Dermis microvascular lymphatic vessel endothelial cell (primary cell): Measurements from ENCODE around the gene CTNS. TPM values are rescaled to one million over a fixed set of nuclear protein-coding genes. Genes with fewer than 3 reads are reported as not detected.

Experiments used
- DNase-seq, 2 donors: peaks; one replicate each; pipeline versions ENCODE4 v3.0.0 to v3.0.0-alpha.2; 2010; ENCODE audit warnings: low read depth in 2 of 2
- total RNA-seq: library from RNA; depleted of rRNA; stranded (reverse); fragments of >200 nt; gene quantifications from 2 replicates; pipeline ENCODE4 v1.2.1, GENCODE V29; 2014

CTNS gene
- total RNA-seq, 1 donor from 2014 or later: 15.3 TPM

DNA sequence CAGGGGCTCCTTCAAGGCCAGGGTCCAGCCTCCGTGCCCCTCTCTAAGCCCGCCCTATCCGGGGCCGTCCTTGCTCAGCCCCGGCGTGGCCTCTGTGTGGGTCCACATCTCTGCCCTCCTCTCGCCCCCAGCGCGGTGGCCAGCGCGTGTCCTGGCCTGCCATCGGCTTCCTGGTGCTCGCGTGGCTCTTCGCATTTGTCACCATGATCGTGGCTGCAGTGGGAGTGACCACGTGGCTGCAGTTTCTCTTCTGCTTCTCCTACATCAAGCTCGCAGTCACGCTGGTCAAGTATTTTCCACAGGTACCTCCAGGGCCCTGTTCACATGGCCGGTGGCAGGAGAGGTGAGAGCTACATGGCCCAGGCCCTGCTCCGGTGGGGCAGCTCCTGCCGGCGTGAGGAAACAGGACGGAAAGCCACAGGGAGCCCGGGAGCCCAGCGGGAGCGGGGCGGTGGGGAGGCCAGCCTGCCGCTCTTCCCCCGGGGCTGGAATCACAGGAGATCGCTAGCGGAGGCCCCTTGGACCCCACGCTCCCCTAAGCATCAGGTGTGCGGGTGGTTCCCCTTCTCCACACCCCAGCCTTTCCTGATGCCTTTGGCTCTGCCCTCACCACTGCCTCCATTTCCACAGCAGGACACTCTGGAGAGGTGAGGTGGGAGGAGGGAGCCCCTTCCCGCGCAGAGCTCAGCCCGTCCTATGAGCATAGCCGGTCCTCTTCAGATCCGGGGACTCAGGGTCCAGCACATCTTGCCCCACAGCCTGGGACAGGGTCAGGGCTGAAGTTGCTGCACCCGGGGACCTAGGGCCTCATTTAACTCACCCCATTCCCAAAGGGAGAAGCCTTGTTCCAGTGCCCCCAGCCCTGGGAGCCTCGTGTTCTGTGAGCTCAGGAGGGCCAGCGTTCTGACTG lies 21.6 kb downstream of the CTNS start:
- DNase-seq: no peak

DNA sequence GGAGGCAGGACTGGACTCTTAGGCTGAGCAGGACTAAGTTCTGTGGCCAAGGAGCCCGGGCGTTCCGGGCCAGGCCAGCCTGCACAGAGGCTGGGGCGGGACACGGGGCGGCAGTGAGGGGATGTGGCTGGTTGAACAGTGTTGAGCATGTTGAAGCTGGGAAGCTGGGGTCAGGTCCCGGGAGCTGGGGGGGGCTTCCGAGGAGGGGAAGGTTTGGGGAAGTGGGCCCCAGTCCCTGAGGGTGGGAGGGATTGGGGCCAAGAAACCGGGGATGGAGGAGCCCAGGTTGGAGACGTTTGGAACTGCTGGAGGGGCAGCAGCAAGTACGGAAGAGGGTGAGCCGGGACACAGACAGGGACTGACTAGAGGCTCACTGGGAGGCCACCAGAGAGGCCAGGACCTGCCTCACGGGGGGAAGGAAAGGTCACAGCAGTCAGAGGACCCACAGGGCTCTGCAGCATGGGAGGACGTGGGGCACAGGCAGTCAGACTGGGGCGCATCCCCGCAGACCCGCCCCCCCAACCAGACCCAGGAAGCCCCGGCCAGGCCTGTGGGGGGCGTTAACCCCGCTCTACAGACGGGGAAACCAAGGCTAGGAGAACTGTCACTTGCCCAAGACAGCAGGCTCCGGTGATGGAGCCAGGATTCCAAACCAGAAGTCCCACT lies 22.4 kb downstream of the CTNS start:
- DNase-seq: no peak

DNA sequence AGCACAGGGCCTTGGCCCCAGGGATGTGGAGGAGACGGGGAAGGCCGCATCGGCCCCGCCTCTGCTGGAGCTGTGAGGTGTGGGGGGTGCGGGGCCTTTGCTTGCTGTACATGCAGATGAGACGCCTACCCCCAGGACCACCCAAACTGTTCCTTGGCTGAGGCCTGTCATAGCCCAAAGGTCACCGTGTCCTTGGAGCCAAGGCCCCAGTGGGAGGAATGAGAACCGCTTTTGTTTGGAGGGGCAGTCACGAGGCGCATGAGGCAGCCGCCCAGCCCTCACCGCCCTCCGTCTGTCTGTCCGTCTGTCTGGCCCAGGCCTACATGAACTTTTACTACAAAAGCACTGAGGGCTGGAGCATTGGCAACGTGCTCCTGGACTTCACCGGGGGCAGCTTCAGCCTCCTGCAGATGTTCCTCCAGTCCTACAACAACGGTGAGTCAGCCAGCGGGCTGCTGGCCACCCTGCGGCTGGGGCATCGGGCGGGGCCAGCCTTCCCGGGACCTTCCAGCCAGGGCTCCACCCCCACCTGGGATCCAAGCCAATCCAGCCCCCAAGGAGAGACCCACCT lies 23.1 kb downstream of the CTNS start:
- DNase-seq: peak in 1 of 2 donors; percentile 74

DNA sequence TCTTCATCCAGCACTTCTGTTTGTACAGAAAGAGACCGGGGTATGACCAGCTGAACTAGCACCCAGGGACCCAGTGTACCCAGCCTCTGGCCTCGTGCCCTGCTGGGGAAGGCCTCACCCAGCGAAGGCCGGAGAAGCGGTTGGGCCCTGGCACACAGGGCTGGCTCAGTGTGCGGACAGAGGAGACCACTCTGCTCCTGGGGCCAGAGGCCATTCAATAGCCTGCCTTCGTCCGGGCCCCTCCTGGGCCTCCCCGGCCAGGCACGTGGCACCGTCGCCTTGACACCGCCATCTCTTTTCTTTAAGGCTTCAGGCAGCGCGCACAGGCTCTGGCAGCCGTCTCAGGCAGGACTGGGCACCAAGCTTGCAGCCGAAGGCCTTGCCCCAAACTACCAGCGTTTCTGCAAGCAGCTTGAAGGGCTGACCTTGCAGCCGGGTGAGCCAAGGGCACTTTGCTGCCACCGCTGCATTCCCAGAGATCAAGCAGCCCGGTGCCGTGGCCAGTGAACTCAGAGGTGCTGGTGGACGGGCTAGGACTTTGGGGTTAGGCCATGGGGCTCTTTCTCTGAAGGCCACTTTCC lies 23.8 kb downstream of the CTNS start:
- DNase-seq: no peak

DNA sequence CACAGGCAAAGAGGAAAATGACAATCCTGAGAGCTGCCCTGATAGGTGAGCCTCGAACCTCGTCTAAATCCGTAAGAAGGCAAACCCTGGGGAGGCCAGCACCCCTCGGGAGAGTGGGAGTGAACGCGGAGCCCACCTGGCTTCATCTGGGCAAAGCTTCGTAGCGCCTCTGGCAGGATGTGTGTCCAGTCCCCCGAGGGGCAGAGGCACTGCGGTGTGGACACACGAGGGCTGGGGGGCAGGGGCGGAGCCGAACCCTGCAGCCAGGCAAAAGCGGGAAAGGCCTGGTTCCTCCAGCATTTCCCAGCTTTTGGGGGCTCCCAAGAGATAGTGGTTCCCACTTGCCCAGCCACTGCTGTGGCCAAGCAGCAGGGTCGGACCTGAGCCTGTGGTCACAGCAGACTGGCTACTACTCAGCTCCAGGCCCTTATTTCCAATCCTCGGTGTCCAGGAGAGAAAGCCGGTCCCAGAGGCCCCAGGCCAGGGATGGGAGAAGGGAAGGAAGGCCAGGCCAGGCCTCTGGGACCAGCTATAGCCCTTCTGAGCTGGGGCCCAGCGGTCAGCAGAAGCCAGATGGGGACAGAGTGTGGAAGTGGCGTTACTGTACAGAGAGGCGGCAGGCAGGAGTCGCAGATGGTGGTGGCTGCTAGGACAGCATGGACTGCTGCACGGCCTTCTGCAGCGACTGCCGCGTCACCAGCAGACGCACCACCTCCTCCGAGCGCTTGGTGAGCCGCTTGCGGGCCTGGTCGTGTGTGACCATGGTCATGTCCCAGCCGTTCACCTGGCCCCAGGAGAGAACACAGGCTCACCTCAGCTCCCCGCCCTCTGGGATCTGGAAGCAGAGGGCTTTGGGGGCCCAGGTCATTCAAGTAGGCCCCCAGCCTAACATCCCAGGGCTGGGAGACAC lies 26.8 kb downstream of the CTNS start:
- no peak for DNase-seq

DNA sequence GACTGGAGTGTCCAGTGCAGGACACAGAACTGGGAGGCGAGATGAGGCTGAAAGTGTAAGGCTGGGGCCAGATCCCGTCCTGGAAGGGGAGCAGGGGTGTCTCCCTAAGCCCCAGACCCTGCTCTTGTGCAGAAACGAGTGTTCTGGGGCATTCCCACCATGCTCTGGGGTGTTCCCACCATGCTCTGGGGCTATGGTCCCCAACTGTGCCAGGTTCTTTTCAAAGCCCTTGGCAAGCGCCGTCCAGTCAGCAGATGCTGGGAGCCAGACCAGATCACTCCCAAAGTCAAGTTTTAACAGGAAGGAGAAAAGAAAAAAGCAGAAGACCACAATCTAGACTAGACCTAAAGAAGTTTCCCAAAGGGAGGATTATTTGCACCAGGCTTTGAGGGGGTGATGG lies 29.3 kb downstream of the CTNS start:
- DNase-seq: no peak

DNA sequence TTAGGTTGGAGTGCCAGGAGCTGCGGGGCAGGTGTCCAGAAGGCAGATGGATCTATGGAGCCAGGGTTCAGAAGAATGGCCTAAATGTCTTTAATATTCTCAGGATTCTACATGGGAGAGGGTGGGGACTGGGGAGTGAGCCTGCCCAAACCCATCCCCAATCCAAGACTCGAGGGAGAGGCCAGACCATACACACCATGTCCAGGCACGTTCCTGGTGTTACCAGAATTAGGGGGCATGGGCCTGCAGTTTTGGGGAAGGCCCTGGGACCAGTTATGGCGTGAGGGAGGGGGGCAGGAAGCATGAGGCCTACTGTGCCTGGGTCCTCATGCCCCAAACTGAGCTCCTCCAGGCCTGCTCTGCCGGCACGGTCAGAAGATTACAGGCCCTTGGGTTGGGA lies 30.0 kb downstream of the CTNS start:
- DNase-seq: no peak

DNA sequence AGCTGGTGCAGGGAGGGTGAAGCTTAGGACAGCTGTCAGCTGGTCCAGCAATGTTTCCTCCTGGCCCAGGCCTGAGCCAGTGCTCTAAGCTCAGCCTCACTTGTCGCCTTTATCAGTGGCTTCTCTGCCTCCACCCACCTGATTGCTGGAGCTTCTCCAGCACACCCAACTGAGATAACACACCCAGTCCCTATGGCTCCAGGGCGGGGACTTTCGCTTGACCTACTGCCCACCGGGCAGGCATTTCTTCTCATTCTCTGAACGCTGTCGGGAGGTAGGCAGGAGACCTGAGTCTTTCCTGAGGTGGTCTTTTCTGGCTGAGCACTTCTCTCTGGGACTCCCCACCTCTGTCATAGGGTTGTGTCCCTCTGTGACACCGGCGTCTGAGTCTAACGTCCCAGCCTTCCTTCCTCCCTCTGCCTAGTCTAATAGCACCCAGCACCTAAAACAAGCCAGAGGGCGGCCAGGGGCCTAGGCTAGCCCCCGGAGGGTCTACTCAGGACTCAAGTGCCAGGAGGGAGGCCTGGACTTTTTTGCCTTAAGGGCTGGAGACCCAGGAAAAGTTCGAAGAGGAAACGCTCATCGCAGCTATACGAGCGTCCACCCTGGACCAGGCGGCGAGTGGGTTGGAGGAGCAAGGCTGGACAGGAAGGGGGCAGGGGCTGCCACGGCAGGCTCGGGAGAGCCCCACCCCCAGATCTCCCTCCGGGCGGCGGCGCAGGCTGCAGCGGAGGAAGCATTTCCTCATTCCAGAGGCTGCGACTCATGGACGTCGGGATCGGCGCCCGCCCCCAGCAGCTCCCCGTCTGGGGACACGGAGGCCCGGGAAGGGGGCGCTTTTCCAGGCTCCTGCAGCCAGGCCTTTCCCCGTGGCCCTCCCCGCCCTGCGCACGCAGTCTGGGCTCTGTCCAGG lies 31.1 kb downstream of the CTNS start:
- DNase-seq: peak; percentile 66 to 93

DNA sequence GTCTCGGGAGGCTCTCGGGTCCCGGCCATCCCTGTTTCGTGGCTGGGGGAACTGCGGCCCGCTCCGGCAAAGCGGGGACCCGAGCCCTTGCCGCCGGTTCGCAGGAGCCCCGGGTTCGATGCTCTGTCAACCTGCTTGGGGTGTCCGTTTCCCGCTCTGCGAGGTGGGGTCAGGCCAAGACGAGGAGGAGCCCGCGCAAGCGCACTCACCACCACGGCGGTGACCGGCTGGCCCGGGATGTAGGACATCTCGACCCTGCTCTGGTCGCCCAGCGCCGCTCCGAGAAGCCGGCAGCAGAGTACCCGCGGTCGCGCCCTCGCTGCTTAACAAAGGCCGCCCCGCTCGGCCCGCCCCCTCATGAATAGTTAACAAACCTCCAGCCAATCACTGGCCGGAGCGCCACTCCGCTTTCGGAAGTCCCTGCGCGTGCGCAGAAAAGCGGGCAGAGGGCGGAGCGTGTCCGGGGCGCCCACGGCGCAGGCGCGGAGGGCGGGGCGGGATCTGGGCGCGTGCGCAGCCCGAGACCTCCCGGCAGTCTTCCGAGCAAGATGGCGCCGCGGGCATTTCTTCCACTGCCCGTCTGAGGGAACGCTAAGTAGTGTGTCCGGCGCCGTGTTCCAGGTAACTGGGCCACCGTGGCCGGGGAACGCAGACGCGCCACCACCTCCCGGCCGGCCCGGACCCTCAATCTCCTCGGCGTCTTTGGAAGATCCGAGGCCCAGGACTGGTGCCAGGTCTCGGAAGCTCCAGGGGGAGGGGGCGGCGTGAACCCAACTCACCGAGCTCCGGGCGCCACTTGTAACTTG lies 31.9 kb downstream of the CTNS start, which contains the start of the genes EMC6 and TAX1BP3:
Gene EMC6 (plus strand): TSS at position 534 of the 806 bp plus-strand sequence. CDS start 335 bp downstream, outside the sequence.
Gene TAX1BP3 (minus strand): TSS at position 300 of the 806 bp plus-strand sequence. CDS start 52 bp downstream, at position 248.
- DNase-seq: peak; percentile 93 to 98

DNA sequence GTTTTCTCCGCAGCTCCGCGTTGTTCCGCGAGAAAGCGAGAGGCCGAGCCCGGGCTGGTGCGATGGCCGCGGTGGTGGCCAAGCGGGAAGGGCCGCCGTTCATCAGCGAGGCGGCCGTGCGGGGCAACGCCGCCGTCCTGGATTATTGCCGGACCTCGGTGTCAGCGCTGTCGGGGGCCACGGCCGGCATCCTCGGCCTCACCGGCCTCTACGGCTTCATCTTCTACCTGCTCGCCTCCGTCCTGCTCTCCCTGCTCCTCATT lies 32.5 kb downstream of the CTNS start:
- peak in 1 of 2 donors; percentile 14 for DNase-seq

DNA sequence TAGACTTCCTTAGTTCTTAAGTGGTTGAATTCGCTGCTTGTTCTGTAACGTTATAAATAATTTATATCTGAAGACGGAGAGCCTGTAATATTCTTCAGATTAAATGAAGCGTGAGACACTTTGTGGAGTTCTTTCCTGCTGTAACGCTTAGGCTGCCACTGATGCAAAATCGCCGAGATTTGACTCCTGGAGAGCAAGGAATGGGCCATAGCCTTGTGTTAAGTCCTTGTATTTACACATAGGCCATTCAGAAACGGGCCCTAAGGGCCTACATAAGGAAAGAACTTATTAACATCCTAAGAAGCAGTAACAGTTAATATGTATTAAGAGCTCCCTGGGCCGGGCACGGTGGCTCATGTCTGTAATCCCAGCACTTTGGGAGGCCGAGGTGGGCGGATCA lies 33.0 kb downstream of the CTNS start:
- DNase-seq: no peak

DNA sequence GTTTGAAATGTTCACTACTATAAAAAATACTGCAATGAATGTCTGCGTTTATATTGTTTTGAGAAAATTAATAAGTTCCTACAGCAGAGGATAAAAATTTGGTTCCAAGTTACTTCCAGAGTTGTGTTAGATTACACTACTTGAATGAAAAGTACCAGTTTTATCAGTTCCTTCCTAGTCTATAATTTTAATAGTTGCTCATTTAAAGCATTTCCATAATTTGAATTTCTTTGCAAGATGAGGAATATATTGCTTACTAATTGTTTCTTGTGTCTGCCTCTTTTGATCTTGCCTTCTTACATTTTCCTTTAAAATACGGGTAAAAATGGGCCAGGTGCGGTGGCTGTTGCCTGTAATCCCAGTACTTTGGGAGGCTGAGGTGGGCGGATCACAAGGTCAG lies 36.0 kb downstream of the CTNS start:
- DNase-seq: no peak

DNA sequence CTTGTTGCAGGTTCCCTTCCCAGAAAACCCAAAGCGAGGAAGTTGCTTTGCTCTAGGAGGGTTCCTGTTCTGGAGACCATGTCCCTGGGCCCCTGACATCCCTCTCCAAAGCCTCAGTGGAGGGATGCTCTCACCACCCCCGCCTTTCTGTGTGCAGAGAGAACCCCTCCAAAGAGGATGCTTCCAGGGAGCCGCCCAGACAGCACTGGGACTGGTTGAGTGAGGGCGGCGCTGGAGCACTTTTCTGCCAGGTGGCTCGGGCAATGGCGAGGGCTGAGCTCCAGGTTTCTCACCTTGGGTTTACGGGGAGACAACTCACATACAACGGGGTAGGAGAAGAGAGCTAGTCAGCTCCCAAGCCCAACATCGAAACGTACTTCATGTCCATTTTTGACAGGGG lies 39.3 kb downstream of the CTNS start:
- DNase-seq: no peak

DNA sequence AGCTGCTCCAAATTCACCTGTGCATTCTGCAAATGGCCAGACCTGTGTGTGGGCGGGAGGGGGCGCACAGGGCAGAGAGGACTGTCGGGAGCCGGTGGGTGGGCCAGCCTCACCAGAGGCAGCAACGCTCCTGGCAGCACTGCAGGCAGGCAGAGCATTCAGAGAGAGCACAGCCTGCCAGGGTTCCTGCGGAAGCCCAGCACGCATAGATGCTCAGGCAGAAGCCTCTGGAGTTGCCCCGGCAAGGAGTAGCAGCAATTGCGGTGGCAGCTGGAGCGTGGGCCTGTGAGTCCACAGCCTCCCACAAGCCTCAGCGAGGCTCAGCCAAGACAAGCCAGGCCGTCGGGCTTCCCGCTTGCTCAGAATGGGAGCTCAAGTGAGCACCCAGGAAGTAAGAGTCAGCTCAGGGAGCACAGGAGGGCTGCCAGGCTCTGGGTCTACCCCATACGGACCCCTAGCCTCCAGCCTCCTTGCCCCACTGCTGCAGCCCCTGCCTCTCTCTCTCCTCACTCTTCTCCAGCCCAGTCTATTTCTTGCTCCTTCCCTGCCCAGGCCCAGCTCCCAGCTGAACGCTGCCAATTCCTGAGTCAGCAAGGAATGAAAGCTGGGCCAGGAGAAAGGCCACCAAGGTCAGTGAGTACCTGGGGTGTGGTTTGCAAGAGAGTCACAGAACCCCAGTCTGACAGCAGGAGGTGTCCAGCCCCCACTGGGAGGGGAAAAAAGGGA lies 41.7 kb downstream of the CTNS start:
- no peak for DNase-seq

DNA sequence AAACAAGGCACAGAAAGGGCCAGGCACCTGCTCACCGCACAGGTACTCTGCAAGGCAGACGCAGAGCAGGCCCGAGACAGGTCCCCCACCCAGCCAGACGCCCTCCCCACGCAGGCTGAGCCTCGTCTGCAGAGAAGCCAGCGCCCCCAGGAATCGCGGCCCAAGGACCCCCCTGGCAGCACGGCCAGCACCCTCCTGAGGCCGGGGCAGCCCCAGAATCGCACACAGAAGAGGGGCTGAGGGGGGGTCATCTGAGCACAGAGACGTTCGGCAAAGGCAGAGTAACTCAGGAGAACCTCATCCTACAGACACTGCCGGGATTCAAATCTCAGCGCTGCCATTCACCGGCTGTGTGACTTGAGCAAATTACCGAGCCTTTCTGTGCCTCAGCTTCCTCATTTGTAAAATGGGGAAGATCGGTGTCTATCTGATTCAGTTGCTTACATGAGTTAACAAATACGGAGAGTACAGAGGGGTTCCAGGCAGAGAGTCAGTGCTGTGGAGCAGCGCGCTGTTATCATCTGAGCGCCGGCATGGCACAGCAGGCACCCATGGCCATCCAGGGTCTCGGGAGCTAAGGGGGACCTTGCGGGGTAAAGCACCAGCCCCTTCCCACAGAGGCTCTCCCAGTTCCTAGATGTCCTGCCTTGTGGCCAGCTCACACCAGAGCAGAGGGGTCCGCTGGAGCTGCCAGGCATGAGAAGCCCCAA lies 42.4 kb downstream of the CTNS start:
- no peak for DNase-seq

DNA sequence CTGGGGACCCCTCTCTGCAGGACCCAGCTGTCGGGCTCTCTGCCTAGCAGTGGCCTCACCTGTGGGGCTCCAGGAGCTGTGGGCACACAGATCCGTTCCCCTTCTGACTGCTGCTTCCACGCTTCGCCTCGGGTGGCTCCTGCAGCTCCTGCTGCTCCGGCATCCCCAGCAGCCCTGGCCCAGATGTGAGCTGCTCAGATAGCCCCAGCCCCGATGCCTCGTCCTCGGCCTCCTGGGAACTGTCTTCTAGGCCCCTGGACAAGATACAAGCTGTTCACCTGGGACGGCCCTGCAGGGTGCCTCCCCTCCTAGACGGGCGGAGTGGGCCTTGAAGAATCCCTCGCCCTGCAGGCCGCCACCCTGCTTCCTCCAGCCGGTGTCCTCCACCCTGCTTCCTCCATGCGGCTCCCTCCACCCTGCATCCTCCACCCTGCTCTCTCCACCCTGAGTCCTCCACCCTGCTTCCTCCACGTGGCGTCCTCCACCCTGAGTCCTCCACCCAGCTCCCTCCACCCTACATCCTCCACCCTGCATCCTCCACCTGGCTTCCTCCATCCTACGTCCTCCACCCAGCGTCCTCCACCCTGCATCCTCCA lies 43.1 kb downstream of the CTNS start:
- no peak for DNase-seq

DNA sequence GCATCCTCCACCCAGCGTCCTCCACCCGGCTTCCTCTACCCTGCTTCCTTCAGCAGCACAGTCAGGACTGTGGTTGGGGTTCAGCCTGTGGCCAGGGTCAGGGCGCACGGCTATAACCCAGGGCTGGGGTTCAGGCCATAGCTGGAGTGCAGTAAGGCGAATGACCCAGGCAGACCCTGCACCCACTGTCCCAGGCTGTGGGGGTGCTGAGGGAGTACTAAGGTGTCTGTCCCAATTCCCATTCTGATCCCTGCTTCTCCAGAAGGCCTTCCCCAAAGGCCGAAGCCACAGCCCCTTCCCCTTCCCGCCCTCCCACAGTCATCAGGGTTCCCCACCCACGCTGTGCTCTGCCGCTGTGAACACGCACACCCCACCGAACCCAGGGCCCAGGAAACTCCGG lies 44.5 kb downstream of the CTNS start:
- DNase-seq: no peak

DNA sequence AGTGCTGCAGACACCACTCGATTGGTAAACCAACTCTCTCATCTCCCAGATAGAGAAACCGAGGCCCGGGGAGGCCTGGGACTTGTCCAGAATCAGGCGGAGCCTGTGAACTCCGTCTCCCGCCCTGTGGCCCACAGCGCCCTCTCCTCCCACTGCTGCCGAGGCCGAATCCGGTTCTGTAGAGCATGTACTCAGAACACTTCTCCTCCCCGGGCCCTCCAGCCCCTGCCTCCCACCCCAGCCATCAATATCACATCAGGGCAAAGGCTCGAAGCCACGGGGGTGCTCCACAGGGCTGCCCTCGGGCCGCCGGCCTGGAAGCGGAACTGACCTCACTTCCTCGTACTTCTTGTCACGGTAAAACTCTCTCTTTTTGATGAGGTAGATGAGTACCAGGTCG lies 45.0 kb downstream of the CTNS start:
- DNase-seq: no peak
